Measurements from ENCODE around the gene FAM32A.
"Not testable (repeated sequence)": the region's sequence is repeated elsewhere in the genome, so short reads cannot be mapped to it uniquely, and the experiment has no call there.

FAM32A gene

DNA sequence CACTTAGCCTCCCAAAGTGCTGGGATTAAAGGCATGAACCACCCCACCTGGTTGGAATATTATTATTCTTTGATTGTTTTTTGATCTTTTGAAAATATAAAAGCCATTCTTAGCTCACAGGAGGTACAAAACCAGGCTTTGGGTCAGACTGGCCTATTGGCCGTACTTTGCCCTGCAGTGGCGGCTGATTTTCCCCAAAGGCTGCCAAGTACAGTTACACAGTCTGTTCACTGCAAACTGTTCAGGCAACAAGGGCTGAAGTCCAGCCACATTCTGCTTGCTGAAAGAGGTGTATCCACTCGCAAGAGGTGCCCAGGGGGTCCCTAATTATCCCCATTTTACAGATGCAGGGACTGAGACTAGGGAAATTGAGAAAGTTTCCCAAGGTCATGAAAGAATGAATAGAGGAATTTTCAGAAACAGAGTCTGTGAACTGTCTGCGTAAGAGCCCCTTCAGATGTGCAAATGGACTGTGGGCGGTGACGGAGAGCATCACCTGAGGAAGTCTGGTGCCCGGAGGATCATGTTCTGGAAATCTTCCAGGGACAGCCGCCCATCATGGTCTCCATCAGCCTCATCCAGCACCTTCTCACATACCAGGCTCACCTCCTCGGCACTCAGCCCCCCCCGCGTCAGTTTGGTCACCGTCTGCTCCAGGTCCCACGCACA, 20.9 kb upstream of the FAM32A start:
- DNase-seq (ENCODE audit: low spot score): no peak

DNA sequence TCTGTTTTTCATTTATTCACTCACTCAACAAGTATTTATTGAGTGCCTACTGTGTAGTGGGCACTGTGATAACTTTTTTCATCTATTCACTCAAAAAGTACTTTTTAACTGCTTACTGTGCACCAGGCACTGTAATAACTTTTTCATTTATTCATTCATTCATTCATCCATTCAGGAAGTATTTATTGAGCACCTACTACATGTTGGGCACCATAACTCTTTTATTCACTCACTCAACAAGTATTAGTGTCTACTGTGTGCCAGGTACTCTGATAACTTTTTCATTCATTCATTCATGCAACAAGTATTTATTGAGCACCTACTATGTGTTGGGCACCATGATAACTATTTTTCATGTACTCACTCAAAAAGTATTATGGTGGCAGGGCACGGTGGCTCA, 18.8 kb upstream of the FAM32A start:
- no peak for DNase-seq (ENCODE audit: low spot score)

DNA sequence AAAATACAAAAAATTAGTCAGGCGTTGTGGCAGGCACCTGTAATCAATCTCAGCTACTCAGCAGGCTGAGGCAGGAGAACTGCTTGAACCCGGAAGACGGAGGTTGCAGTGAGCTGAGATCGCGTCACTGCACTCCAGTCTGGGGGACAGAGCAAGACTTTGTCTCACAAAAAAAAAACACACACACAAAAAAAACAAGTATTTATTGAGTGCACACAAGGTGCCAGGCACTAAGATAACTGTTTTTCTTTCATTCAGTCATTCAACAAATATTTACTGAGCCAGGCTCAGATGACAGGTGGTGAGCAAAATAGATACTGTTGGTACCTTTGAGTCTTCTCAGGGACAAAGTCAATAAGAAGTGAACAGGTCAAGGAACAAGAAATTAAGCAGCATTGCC, 18.2 kb upstream of the FAM32A start:
- DNase-seq (ENCODE audit: low spot score): no peak

DNA sequence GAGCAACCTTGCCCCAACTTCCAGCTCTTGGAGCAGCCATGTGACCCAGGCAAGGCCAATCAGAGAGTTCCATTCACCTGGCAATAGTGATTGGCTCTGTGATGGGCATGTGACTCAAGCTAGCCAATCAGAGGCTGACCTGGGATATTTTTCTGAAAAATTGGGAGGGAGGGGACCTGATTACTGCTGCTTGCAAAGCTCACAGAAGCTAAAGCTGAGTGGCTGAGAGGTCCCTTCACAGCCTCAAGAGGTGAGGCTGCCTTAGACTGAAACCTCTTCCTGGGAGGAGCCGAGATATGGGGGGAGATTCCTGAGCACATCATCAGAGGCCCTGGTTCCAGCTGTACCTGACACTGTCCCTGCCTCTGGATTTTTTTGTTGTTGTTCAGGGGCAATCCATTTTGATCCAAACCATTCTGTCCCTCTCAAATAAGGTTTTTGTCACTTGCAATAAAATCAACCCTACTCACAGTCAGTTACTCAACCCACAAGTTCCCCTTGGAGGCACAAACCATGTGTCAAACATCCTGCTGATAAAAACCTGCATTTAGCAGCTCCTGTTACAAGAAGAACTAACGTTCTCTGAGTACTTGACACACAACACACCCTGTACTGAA, 16.6 kb upstream of the FAM32A start:
- DNase-seq (ENCODE audit: low spot score): no peak

DNA sequence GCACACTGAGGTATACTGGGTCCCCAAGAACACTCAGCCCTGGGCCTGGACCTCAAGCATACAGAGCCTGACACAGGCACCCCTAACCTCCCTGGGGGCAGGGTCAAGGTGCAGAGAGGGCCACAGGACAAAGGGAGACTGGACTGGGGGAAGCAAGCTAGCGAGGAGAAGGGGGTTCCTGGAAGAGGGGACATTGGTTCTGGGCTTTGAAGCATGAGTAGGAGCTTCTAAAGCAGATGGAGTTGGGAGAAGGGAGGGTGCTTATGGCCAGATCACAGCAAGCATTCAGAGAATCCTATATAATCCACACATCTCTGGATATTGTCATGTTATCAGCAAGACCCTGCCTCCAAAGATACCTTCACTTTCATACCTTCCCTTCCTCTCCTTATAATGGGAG, 15.1 kb upstream of the FAM32A start:
- DNase-seq (ENCODE audit: low spot score): no peak

DNA sequence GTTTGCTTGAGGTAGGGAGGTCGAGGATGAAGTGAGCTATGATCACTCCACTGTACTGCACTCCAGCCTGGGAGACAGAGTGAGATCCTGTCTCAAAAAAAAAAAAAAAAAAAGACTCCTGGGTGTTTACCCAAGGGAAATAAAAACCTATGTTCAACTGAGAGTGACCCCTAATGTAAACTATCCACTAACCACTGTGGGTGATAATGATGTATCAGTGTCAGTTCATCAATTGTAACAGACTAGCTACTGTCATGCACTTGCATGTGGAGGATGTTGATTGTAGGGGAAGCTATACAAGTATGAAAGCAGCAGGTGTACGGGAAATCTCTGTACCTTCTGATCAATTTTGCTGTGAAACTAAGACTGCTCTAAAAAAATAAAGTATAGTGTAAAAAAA, 9.3 kb upstream of the FAM32A start:
- DNase-seq (ENCODE audit: low spot score): no peak

DNA sequence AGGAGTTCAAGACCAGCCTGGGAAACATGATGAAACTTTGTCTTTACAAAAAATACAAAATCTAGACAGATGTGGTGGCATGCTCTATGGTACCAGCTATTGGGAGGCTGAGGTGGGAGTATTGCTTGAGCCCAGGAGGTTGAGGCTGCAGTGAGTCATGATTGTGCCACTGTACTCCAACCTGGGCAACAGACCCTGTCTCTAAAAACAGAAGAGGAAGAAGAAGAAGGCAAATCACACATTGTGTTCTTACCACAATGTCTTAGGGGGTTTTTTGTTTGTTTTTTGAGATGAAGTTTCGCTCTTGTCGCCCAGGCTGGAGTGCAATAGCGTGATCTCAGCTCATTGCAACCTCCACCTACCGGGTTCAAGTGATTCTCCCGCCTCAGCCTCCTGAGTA, 6.3 kb upstream of the FAM32A start:
- not testable (repeated sequence) for DNase-seq (ENCODE audit: low spot score)

DNA sequence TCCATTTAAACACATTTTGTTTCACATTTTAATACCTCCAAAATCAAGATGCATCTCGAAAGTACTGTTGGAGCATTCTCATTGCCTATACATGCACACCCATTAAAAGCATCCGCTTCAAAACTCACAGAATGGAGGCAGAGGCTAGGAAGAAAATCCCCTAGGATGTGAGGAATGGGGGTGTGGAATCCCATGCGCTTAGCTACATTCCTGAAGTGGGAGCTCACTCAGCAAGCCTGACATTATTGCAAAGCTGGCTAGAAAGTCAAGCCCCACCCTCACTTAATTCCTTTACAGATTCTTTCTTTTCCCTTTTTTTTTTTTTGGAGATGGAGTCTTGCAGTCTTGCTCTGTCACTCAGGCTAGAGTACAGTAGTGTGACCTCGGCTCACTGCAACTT, 4.6 kb upstream of the FAM32A start:
- DNase-seq (ENCODE audit: low spot score): no peak

DNA sequence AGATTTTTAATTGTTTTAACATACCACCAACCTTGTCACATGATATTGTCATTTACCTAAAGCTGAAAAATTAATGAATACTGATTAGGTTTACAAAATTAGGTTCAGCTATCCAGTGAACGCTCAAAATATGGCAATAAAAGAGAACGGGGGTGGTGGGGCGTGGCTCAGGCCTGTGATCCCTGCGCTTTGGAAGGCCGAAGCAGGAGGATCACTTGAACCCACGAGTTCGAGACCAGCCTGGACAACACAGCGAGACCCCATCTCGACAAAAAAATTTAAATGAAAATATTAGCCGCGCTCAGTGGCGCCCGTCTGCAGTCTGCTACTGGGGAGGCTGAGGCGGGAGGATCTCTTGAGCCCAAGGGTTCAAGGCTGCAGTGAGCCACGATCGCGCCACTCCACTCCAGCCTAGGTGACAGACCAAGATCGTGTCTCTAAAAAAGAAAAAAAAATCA, 516 bp upstream of the FAM32A start:
- no peak for DNase-seq (ENCODE audit: low spot score)

DNA sequence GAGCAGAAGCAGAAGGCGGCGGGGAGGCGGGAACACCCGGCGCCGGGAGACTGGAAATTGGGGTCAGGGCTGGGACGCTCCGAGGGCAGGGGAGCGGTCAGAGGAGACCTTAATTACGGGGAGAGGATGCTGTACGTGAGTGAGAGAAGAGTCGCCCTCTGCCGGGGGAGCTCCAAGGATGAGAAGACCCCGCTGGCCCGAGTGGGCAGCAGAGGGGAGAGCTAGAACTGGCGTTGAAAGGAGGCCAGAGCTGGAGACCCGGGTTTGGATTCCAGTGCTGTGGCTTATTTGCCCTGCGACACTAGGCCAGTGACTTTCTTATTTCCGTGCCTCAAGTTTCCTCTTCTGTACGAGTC, 536 bp downstream of the FAM32A start:
- peak; percentile 50 for DNase-seq (ENCODE audit: low spot score)

DNA sequence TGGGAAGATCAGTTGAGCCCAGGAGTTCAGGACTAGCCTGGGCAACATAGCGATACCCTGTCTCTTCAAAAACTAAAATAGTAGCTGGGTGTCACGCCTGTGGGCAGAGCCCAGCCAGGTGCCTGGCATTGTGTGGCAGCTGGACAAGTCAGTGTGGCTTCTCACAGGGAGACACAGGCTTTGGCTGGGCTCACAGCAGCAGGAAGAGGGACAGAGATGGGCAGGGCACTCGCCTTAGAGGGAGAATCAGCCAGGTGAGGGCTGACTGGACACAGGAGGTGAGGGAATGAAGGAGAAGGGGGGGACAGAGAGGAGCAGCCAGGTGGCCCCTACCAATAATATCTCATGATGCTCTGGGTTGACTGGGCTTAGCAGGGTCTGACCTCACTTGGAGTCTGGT, 3.3 kb downstream of the FAM32A start:
- DNase-seq (ENCODE audit: low spot score): no peak

DNA sequence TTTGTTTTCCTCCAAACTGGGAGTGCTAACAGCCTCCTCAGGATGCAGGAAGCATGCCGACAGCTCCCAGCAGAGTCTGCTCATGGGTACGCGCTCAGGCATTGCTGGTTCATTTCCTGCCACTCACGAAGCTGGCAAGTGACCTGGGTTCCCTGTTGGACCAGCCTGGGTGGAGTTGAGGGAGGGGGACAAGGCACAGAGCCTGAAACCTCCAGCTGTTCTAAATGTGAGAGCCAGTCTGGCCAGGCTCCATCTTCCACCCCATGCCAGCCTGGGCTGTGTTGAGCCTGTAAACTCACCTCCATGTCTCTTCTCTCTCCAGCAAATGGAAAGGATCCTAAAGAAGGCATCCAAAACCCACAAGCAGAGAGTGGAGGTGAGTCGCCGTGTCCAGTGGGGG, 5.0 kb downstream of the FAM32A start:
- DNase-seq (ENCODE audit: low spot score): no peak

DNA sequence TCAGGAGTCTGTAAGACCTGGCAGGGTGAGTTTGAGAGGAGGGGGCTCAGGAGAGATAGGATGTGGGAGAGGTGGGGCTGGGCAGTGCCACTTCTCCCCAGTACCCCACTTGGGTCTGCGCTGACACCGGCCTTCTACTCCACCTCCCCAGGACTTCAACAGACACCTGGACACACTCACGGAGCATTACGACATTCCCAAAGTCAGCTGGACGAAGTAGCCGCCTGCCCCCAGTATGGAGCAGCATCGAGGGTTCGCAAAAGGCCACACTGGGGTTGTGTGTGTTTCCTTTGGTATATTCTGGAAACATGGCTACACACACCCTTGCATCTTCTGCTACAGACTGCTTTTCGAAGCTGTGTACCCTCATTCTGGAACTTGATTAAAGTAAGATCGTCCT, 5.5 kb downstream of the FAM32A start:
- no peak for DNase-seq (ENCODE audit: low spot score)

DNA sequence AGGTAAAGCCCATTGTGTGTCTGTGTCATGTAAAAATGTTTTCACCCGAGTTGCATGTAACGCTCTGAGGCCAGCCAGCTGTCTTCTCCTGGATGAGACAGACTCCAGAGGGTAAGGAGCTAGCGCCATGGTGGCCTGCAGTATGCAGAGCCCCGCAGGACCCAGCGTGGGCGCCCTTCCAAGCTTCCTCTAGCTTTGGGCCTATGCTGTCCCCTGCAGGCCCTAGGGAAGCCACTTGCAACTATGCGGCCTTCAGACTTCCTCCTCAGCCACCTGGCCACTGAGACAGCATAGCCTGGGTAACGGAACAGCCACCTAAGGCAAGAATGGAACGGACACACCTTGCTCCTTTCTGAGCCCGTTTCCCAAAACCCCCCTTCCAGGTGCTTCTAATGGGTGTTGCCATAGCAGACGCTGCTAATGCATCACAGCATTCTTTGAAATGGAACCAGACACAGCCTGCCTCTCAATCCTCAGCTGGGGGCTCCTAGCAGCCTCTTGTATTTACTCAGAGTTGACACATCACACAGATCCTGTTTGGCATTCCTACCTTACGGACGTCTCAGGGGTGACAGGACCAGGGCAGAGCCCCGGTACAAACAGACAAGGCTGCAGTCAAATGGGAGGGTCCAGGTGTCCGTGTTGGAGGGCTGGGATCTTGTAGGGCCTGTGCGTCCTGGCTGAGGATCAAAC, 6.2 kb downstream of the FAM32A start:
- no peak for DNase-seq (ENCODE audit: low spot score)

DNA sequence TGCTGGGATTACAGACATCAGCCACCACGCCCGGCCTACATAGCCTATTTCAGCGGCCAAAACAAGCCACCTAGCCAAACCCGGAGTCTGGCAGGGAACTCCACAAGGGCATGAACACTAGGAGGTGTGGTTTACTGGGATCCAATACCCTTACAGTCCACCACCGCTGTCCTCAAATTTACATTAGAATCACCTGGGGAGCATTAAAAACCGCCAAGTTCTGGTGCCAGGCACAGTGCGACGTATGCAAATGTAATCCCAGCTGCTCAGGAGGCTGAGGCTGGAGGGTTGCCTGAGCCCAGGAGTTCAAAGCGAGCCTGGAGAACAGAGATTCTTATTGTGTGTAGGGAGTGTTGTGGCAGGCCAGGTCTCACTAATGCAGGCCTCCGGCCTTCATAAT, 8.3 kb downstream of the FAM32A start:
- DNase-seq (ENCODE audit: low spot score): no peak

DNA sequence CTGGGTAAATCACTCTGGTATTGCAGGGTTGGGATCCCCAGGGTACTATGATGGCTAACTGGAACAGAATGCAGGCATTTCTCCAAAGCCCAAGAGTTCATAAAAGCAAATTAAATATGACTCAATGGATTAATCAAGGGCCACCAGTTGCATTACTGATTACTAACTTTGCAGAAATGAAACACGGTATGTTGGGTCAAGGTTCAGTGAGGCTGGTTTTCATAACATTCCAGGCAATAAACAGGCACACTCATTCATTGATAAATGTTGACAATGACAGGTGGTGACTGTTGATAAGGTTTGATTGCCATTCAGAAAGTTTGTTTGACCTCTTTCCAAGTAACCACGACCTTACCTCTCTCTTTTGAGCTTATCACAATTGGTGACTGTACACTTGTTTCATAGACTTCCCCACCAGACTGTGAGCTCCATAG, 12.0 kb downstream of the FAM32A start:
- no peak for DNase-seq (ENCODE audit: low spot score)

DNA sequence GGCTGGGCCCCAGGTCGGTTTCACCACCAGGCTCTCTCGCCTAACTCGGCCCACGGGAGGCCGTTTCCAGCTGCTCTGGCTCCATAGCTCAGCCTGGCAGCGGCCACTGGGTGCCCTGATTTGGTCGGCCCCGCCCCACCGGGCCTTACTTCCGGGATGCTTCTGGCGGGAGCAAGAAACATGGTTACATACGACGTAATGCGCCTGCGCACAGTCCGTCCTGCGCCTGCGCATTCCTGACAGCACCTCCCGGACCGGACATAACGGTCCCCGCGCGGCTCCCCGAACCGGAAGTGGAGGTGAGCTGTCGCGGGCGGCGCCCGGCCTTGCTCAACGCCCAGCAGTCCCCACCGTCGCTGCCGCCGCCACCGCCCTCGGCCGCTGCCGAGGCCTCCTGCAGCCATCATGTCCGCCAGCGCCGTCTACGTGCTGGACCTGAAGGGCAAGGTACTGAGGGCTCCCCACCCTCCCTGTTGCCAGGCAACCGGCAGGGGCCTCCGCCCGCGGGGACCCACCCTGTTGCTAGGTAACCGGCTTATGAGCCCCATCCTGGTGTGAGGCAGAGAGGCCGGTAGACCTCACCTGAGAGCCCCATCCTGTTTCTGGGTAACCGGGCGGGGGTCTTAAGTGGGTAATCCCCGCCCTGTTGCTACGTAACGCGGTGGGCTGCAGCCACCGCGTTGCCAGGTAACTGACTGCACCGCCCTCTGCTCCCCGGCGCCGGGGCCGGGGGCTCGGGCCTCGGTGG, 12.6 kb downstream of the FAM32A start, which contains the start of gene AP1M1:
AP1M1 (plus strand) TSS at position 290 of the 748 bp plus-strand sequence; CDS start at position 406, 116 bp downstream.
- DNase-seq (ENCODE audit: low spot score): peak; percentile 96

DNA sequence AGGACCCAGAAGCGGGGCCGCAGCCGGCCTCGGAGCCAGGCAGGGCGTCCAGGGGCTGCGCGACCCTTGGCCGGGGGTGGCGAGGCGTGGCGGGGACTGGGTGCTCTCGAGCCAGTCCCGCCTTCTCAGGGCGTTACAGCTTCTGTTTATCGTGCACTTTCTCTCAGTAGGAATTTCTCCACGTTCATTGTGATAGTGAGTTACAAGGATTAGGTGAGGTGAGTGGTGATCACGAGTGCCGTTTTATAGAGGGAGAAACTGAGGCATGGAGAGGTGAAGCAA, 13.1 kb downstream of the FAM32A start:
- no peak for DNase-seq (ENCODE audit: low spot score)

DNA sequence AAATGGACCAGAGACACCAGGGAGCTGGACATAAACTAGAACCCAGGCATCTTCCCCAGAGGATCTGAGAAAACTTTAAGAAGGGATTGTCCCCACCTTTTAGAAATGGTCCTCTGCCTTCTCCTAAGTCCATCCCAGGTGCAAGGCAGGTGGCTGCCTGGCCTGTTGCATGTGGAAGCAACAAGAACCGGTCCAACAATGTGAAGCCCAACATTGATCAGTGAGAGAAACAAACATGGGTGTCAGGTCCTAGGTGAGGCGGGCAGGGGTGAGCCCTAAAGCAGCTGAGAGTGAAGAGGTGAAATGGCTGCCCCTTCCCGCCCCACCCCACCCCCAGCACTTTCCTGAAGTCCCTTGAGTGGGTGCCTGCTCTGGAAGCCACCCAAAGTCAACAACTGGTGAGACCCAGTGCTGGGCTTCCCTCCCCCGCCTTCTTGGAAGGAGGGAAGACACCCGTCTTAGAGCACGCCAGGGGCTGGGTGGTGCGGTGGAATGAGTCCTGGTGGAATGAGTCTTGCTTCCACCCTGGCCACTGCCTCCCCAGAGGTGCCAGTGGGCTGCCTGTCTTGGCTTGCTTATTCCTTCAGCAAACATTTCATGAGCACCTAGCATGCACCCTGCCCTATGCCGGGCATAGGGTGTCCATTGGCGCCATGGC, 14.2 kb downstream of the FAM32A start:
- DNase-seq (ENCODE audit: low spot score): no peak

DNA sequence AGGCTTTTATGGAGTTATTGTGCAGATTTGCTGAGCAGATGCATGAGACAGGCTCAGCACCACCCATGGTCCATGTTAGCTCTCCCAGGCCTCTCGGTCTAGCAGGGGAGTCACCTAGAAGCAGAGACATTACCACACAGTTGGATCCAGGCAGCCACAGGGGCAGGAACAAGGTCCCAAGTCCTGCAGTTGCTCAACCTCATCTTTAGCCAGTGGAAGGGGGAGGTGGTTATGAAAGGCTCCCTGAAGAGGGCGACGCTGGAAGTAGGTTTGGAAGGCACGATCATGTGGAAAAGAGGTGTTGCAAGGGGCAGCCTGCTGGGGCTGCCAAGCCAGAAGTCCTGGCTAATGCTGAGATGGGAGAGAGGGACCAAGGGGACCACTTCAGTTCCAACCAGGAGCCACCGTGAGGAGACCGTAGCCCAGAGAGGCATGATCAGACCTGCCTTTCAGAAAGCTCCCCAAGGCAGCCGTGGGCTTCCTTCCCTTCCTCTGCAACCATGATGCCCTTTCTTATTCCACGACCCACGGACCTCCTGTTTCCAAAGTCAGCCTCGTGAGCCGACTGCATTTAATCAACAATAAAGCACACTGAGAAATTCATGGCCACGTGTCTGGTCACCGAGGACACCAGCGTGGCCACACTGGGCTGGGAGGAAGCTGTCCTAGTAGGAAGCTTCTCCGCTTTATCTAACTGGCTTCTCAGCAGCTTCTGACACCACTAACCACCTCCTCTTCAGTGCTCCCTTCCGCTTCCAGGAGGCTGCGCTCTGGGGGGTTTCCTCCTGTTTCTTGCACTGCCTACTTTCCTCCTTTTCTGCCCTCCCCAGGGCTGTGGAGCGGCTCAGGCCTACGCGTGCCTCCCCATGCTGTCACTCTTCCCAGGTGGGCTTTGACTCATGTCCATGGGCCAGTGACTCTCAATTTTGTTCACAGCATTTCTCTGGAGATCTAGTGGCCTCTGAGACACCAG, 15.1 kb downstream of the FAM32A start:
- DNase-seq (ENCODE audit: low spot score): no peak

DNA sequence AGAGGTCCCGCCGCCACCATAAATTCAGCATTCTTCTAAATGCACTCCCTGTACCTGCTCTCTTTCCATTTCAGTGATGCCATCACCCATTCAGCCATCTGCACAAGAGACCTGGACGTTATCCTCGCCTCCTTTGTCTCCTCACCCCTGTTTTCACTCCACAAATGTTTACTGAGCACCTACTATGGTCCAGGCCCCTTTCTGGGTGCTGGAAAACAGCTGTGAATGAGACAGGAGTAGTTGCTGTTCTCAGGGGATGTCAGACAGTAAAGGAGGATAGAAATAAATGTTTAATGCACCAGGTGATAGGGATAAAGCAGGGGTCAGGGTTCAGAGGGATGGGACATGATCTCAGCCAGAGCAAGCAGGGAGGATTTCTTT, 15.8 kb downstream of the FAM32A start:
- no peak for DNase-seq (ENCODE audit: low spot score)

Data from SW480 (cell line).